Suppressor macrophage treated with lipopolysaccharide for 4 hours (primary cell): ENCODE results near the gene TUB.

Source experiments
- DNase-seq: peaks from one replicate; pipeline ENCODE4 v3.0.0-alpha.2; 2020

TUB gene

GRCh38 chr11:8069771-8070170, 11.2 kb upstream of the TUB start:
- DNase-seq, result no peak

DNA sequence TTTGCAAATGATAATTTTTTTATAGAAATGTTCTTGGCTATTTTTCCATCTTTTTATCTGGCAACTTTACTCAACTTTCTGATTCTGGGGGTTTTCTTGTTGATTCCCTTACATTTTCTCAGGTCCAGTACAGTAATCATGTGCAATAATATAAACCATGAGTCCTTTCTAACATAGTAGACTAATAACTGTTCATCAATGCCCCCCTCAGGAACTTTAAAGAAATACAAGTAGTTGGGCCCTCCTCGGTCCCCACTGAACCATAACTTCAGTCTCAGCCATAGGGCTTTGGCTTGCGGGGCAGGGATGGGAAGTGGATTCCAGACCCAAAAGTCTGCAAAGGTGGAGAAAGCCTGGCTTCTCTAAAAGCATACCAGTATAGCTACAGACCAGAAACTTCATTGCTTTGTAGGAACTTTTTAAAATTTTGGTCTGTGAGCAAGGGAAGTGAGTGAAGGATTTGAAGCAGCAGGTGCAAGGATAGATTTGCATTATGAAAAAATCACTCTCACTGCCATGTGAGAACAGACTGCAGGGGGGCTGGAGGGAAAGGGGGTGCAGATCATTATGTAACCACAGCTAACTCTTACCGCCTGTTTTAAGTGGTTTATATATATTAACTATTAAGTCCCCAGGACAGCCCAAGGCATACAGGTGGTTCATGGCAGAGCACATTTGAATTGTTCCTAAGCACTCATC, 10.4 kb upstream of the TUB start:
- peak; percentile 27 for DNase-seq

DNA sequence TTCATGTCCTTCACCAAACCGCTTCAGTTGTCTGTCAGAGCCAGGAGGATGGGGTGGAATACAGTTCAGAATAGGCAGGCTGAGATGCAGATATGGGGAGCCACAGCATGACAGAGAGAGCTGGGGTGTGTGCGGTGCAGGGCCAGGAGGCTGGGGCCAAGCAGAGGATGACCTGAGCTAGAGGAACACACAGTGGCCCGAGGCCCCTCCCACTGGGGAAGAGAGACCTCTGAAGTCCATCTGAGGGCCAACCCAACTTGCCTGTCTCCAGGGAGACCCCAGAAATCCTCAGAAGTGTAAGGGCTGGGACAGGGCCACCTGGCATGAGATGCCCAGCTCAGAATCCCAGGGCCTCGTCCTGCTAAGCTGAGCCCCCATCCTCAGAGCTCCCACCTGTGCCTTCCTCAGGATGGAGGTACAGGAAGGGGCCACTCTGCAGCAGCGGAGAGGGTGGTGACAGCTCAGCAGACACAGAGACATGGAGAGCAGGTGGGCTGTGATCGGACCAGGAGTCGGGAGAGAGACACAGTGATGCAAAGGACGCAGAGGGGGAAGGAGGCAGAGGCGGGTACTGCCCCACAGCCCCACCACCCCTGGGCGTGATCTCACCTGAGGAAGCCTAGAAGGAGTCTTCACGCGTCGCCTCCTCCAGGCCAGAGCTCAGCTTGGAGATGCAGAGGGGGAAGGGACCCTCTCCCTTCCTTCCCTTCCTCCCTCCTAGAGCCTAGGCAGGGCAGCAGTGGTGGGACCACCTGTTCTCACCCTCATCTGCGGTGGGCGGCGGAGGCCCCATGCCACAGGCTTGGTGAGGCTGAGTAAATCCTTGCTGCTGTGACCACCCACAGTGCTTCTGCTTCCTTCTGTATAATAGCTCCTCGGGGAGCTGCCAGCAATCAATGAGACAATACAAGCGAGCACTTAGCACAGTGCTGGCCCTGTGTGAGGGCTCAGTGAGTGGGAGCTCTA, 9.1 kb upstream of the TUB start:
- DNase-seq, result no peak

DNA sequence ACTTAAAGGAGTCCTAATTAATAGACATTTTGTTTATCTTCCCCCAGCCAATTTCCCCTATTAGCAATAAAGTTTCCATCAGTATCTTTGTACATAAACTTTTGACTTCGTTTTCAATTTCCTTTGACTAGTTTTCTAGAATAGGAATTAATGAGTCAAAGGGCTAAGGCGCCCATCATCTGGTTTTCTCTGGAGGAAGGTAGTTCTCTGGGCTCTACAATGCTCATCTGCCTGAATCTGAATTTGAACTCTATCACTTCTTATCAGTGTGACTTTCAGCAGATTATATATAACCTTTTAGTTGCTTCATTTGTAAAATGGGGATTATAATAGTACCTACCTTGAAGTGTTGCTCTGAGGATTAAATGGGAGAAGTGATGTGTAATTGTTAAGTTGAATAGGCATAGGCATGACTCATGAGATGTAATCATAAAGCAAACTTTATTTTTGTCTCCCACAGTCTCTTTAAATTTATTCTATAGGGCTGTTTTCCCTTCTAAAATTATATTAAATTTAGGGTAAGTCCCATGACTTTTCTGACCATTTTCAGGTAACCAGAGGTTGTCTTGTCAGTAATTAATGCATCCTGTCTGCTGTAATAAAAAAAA, 5.8 kb upstream of the TUB start:
- DNase-seq, result no peak

- no peak for DNase-seq
Observed at GRCh38 chr11:8079111-8079675, 1.8 kb upstream of the TUB start.

- no peak for DNase-seq
Observed at GRCh38 chr11:8080069-8080670, 841 bp upstream of the TUB start.

GRCh38 chr11:8081591-8082250, 710 bp downstream of the TUB start:
- no peak for DNase-seq

GRCh38 chr11:8082391-8083087, 1.5 kb downstream of the TUB start:
- no peak for DNase-seq

DNA sequence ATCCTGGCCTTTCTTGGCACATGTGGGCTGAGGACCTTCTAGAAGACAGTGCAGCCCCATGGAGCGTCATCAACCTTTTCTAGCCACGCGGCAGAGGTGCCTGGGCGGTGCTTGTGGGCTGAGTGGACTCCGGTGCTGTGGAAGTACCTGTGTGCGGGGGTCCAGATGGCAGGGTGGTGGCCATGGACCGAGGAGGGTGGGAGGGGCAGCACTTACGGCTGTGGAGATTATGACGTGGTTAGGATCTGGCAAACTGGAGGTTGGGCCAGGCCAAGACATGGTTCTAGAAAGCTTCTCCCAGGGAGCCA, 2.0 kb downstream of the TUB start:
- DNase-seq, result no peak

DNA sequence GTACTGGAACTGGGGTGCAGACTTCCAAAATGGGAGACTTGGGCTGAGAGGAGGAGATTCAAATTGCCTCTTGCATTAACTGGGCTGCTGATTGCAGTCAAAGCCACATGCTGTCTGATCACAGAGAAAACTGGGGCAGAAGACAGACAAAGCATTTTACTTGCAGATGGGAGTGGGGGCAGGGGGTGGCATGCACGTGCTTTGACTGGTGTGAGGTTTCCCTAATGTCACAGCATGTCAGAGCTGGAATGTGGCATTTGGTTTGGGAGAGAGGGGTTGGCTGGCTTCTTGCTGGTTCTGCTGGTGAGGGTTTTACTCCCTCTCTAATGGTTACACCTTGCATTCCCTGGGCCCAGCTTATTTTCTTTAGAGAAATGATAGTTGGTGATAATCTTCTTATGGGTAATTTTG, 2.9 kb downstream of the TUB start:
- DNase-seq, result no peak

DNA sequence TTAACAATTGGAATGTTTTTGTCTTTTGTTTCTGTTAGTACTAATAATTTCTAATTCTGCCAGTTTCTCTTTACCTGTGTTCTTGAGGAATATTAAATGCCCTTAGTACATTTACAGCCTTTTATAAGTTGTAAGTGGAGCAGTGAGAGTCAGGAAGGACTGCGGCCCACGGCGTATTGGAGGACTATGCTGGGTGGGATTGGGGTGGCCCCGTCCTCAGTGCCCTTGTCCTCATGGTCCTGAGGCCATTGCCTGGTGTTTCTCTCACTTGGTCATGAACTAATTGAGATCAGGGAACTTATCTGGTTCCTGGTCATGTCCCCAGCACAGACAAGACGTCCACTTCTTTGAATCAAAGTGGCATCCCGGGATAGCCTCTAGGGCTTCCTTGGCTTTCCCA, 3.3 kb downstream of the TUB start:
- DNase-seq, result no peak

GRCh38 chr11:8085011-8085645, 4.1 kb downstream of the TUB start:
- no peak for DNase-seq

GRCh38 chr11:8086001-8086479, 5.0 kb downstream of the TUB start:
- DNase-seq, result no peak

DNA sequence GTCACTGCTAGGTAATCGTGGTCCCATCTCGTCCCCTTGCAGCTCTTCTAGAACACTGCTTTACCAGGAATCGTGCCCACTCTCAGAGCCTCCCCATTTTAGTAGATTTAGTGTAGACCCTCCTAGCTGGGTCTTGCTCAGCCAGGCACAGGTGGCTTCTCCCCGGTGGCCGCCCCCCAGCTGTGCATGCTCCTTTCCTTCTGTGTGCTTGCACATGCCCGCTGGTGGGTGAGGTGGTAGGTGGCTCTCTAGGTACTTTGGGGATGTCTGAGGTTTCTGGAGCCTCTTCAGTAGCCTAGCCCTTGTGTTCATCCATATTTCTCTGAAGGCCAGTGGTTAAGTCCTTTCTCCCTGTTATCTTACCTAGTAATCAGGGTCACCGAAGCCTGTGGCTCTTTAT, 5.6 kb downstream of the TUB start:
- no peak for DNase-seq

DNA sequence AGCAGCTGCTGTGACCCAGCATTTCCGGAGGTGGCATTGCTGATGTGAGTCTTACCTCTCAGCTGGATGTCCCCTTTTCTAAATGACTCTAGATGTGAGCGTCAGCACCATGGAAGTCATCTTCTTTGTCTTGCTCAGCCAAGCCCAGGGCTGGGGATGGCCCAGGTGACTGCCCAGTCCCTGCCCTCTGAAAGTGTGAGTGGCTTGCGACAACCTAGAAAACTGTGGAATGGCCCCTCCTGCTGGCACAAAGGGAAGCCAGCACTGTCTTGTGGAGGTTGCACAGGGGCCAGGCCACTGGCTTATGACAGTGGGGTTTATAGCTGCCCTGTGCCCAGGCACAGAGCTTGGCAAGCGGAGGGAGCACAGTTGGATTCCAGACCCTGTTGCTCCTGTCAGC, 6.2 kb downstream of the TUB start:
- no peak for DNase-seq

GRCh38 chr11:8087756-8088155, 6.7 kb downstream of the TUB start:
- DNase-seq, result no peak

DNA sequence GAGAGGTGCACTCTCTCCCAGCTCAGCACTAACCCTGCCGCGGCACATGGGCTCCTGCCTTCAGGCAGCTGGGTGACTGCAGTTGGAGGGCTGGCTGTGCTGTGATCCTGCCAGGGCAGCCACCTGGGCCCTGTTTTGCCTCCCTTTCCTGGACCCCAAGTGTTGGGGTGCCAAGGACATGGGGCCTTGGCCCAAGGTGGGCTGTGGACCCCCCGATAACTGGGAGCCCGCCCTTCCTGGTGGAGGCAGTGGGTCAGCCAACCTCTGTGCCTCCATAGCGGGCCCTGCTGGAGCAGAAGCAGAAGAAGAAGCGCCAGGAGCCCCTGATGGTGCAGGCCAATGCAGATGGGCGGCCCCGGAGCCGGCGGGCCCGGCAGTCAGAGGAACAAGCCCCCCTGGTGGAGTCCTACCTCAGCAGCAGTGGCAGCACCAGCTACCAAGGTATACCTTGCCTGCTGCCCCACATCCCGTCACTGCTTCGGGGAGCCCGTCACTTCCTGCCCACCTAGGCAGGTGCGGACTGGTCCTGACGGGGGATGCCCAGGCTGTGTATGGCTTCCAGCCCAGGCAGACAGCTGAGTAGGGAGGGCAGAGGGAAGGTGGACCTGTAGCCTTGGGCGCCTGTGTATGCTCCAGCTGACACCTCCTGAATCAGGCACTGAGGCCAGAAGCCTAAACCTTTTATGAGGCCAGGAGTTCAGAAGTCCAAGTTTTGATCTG, 8.9 kb downstream of the TUB start:
- no peak for DNase-seq

- DNase-seq, result peak; percentile 5
Observed at GRCh38 chr11:8090756-8091155, 9.7 kb downstream of the TUB start.

GRCh38 chr11:8091721-8092120, 10.7 kb downstream of the TUB start:
- DNase-seq, result no peak

- DNase-seq, result peak; percentile 66
Observed at GRCh38 chr11:8092587-8093424, 11.8 kb downstream of the TUB start.
